HG03442 (cell line): ENCODE measurements around the gene ANKRD16.

Experiments
- ATAC-seq: cut with Tn5 transposase; IDR thresholded peaks from one replicate; pipeline ENCODE4 v1.9.1; 2021; ENCODE audit warnings: mild to moderate bottlenecking, moderate library complexity; ENCODE audit not compliant: unreplicated experiment

Gene ANKRD16

DNA sequence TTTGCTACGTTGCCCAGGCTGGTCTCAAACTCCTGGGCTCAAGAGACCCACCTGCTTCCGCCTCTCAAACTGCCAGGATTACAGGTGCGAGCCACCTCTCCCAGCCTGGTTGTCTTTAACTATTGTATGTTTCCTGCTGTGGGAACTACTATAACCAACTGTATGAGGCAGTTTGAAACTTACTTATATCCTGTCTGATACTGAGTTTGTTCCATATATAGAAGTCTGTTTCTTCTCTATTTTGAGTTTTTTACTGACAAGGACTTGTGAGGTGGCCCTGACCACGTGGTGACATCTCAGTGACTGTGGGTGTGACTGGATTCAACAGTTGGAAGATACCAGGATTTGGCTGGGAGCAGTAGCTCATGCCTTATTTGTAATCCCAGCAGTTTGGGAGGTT, 14.5 kb upstream of the ANKRD16 start:
- ATAC-seq: peak; percentile 93

DNA sequence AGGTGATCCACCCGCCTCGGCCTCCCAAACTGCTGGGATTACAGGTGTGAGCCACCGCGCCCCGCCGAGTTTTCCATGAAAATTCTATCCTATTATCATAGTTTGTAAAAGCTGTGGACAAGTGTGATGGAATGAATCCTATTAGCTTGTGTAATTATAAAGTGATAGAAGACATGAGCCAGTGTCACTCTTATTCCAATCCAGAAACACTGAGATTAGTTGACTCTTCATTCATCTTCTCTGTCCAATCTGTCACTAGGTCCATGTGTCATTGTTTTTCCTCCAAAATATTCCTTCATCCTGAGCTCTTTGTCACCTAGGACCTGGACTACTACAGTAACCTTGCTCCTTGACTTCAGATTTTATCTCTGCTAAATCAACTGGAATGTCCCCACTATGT, 13.9 kb upstream of the ANKRD16 start:
- no peak for ATAC-seq

DNA sequence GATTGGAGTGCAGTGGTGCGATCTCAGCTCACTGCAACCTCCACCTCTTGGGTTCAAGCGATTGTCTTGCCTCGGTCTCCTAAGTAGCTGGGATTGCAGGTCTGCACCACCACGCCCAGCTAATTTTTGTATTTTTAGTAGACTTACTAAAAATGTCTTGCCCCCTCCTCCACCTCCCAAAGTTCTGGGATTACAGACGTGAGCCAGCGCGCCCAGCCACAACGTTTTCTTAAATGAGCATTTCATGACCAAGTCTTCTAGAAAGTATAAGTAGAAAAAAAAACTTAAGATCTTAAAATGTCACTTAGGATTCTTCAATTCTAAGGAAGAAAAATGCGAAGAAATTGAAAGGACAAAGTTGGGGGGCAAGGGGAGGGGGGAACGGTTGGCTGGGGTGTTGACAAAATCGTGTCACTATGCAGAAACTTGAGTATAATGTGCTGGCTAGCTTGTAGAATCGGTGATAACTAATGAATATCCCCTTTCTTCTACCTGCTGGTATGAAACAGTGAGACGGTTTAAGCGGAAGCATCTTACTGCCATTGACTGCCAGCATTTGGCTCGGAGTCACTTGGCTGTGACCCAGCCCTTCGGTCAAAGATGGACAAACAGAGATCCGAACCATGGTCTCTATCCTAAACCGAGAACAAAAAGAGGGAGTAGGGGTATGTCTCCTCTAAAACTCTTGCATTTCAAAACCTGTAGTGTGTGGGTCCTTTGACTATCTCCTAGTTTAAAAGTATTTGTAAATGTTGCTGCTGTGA, 13.0 kb upstream of the ANKRD16 start:
- ATAC-seq: no peak

DNA sequence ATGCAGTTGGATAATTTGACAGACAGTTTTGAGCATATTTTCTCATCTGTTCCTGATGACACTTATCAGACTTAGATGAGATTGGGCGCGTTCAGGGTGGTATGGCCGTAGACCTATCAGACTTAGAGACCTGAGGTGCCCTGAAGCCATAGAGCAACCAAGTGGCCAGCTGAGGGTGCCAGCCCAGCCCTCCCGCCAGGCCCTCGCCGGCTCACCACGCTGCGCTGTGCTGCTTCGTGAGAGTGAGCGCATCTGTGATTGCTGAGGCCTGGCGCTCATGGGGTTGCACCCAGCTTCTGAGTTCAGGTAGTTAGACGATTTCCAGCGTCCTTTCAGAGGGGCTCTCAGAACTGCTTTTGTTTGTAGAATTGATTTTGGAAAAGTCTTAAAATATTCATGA, 10.6 kb upstream of the ANKRD16 start:
- no peak for ATAC-seq

DNA sequence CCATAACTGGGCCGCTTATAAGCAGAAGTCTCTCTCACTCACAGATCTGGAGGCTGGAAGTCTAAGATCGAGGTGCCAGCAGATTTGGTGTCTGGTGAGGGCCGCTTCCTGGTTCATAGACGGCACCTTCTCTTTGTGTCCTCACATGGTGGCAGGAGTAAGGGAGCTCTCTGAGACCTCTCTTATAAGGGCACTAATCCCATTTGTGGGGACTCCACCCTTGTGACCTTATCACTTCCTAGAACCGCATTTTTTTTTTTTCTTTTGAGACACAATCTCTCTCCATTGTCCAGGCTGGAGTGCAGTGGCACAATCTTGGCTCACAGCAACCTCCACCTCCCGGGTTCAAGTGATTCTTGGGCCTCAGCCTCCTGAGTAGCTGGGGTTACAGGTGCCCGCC, 8.5 kb upstream of the ANKRD16 start:
- ATAC-seq: no peak

DNA sequence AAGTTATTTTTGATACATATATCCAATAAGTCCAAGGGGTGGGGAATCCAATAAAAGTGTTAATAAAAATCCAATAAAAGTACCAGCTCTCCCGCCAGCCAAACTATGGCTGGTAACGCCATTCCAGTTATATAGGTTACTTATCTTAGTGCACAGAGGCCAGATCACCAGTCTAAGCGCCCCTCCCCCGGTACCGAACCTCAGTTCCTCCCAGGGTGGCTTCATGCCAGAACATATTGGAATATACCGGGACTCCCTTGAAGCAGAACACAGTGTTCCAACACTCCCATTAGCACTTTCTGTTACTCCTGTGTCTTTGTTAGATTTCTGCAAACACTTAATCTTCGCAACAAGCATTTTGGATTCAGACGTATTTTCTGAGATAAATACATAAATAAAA, 7.8 kb upstream of the ANKRD16 start:
- ATAC-seq: no peak

DNA sequence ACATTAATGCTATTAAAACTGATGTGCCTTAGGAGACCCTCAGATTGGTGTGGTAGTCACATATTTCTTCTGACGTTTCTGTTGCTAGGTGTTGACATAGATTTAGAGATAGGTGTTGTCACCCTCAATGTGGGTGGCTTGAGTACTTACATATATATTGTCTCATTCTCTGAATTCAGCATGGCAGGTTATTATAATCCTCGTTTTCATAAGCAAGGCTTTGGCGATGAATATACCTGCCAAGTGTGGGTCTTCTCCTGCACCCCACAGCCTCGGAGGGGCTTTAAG, 7.3 kb upstream of the ANKRD16 start:
- ATAC-seq: no peak

DNA sequence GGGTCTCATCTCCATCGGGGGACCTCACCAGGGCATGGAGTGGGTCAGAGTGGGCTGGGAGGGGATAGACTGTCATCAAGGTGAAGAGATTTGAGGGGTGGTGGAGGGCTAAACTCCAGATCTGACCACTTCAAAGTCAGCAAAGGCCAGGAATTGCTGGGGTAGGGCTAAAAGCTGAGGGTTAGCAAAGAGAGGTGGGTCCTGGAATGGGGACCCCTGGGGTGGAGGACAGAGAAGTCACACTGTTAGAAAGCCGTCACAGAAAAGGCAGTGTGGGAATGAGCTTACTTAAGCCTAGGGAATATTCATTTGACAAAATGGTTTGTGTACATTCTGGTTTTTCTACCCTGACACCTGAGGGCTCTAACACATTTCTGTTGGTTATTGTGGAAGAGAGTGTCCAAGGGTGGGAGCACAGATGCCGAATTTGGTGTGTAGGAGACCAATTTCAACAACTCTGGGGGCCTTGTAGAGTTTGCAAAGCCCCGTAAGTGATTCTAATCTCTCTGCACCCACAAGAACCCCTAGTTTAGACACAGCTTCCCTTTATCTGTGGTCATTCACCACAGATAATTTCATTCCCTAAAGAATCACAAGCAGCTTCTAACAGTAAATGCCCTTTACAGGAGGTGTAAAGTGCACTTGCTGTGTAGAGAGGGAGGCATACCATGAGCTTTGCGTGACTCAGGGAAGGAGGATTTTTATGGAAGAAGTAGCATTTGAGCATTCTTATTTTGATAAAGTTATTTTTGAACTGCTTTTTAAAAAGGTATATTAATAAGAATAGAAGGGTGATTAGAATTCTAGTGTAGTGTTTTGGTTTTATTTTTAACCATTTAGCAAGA, 6.7 kb upstream of the ANKRD16 start:
- no peak for ATAC-seq

DNA sequence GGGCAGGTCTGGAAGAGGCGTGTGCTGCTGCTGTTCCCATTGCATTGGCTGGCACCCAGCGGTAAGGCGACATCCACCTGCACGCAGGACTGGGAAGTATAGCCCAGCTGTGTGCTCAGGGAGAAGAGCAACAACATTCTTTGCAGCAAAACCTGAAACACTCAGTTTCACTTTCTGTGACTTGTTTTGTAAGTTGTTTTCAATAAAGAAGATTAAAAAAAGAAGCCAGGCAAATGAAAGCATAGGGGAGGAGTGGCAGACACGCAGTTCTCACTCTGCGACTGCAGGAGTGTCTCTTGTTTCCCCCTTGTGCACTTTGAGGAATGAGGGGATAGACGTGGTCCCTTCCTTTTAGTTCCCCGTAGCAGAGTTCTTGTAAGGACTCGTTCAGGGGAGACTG, 6.1 kb upstream of the ANKRD16 start:
- peak; percentile 46 for ATAC-seq

DNA sequence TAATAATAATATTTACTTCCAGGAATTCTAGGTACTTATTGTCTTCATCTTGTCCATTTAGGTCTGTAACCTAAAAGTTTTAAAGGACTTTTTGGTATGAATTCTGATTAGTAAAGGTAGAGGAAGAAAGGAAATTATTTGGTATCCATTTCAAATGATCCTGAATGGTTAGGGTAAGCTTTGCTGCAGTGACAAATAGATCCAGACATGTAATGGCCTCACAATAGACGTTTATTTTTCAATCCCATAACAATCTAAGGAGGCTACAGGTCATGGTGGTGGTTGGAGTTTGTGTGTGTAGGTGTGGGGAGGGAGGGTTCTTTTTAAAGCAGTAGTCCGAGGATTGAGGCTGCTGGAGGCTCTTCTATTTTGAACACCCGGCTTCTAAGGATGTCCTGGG, 5.7 kb upstream of the ANKRD16 start:
- no peak for ATAC-seq

DNA sequence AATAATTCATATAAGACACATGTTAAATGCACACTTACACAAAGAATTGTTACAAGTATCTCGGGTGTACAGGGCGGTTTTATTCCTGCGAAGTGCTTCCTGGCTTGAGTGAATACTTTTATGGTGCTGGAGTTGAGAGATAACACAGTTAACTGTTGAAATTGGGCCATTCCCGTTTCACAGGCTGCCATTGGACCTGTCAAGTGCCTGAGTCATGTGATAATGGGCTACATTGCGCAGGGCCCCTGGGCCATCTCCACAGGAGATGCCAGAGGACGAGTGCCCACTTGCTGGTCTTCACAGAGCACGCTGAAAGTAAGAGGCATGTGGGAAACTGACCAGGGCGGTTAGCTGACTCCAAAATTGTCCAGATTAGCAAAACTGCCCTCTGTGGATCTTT, 5.2 kb upstream of the ANKRD16 start:
- no peak for ATAC-seq

DNA sequence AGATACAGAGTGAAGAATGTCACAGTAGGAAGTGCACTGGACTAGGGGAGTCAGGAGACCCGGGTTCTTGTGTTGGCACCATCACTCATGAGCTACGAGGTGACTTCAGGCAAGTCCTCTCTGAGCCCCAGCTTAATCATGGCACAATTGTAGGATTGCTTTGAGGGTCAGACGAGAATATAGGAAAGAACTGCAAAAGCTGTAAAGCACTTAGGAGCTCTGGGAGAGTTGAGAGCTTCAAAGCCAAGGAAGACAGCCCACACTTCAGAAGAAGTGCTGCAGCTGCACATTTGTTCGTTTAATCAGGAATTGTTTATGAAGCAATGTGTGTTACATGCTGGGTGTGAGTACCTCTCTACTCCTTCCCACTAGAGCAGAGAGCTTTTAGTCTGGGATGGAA, 4.7 kb upstream of the ANKRD16 start:
- ATAC-seq: no peak

DNA sequence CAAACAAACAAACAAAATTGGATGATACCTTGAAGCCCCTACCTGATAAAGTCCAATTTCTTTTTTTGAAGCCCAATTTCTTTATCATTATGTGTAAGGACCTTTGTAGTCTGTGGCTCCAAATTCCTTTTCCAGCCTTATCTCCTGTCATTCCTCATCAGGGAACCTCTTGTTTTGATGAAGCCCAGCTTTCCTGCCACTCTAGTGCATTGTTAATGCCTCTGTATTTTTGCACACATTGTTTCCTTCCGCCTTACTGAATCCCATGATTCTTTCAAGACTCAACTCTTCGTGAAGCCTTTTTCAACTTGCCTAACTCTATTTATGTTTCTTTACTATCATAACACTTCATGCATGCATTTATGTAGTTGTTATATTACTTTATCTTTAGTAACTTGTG, 3.6 kb upstream of the ANKRD16 start:
- no peak for ATAC-seq

DNA sequence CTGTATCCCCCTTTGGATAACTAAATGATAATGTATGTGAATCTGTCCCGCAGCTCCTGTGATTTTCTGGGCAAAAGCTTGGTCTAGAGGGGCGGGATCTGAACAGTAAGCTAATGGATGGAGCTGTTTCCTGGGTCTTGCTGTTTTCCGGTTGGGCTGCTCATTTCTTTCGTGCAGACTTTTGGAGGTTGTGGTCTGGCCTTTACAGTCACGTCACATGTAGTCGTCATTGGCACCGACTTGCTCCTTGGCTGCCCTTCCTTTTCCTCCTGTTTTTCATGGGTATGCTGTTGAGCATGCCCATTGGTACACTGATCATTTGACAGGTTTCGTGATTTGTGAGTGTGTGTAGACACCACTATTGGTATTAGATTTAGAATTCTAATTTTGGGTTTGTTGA, 2.3 kb upstream of the ANKRD16 start:
- ATAC-seq: no peak

DNA sequence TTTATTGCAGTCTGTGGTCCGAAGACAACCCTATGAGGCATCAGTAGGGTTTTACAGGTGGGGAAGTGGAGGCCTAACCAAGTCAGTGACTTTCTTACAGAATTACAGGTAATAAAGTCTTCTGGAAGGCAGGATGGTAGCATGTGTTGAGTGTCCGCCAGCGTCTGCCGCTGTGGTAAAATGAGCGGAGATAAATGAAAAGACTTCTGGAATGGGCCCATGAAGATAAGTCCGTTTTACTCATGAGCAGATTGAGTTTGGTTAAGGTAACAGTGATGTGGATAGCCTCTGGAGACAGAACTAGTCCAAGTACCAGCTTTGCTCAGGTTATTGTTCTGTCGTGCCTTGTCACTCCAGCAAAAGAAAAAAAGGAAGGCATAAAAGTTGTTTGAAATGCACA, 1.3 kb upstream of the ANKRD16 start:
- no peak for ATAC-seq

DNA sequence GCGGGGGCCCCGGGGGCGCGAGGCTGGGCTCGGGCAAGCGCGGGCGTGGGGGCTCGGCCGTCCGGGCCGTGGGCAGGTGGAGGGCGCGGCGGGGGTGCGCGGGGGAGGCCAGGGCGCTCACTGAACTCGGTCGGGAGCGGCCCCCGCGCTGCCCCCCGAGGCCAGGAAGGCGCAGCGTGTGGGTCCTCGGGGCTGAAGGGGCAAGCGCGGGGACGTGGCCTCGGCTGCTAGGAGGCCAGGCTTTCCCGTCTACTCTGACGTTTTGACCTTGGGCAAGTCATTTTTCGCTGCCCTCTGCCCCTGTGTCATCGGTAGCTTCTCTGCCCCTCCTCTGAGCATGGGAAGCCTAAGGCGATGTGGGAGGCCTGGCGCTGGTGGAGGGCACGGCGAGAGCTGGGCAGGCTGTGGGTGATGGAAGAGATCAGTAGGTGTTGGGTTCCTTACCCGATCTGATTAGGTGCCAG, 791 bp upstream of the ANKRD16 start:
- ATAC-seq: peak; percentile 4

DNA sequence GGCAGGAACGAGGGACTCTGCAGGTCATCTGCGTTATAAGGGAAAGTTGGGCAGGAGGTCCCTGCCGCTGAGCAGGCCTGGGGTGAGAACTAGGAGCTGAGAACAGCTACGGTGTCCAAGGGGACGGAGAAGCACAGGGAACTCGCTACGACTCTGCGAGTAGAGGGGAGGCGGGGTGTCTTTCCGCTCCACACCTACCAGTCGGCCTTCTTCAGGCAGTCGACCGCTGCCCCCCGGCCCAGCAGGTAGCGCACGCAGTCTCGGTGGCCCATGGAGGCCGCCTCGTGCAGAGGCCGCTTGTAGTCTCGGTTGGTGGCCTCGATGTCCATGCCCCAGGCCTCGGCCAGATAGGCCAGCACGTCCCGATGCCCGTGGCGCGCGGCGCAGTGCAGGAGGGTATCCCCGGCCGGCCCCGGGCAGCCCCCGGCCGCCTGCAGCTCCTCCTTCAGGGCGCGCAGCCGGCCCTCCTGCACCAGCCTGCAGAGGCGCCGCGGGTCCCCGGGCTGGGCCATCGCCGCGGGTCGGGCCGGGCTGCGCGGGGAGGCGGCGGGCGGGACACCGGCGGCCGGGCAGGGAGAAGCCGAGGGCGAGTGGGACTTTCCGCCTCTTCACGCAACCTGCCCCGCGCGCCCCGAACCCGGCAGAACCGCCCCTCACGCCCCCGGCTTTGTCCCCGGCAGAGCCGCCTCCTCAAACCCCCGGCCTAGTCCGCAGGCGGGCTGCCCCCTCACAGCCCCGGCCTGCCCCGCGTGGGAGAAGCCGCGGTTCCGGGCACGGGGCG, 660 bp downstream of the ANKRD16 start:
- ATAC-seq: peak; percentile 26

DNA sequence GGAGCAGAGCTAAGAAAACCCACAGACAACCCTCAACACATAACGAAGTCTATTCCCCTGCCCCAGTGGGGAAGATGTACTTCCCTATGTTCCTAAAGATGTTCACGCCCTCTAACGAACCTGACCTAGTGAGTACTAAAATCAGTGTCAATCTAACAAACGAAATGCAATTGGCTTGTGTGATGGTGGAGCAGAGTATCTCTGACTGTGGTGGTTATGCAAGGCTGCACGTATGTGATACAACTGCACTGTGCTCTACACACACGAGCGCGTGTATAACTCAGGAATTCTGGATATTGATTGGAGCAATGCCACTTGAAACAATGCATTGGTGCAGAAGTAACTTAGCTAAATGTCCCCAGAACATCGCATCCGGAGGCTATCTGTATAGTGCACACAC, 1.3 kb downstream of the ANKRD16 start:
- ATAC-seq: no peak

DNA sequence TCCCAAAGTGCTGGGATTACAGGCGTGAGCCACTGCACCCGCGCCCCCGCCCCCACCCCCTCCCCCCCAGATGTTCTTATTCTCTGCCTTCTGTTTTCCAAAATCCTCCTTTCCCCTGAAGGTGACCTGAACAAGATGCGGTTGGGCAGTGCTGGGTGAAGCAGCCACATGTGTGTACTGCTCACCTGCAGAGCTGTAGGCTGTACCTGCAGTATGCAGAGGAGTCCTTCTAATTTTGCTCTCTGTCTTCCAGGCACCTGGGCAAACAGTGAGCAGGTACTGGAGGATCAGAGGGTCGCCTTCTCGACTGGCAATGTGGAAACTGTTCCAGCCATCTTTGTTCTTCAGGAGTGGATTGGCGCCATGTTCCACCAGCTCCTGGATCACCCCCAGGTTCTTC, 2.1 kb downstream of the ANKRD16 start:
- no peak for ATAC-seq

DNA sequence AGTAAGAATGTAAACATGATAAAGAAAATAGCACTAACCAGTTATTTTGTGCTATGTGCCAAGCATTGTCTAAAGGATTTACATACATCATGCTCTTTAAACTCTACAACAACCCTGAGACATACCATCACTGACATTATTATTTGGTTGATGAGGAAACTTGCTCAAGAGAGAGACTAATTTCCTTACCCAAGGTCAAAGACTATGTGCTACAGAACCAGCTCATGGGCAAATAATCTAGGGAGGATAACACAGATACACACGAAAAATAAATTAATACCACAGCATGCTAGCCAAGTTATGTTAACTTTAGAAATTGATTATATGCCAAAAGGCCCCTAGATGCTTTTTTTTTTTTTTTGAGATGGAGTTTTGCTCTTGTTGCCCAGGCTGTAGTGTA, 2.7 kb downstream of the ANKRD16 start:
- no peak for ATAC-seq

DNA sequence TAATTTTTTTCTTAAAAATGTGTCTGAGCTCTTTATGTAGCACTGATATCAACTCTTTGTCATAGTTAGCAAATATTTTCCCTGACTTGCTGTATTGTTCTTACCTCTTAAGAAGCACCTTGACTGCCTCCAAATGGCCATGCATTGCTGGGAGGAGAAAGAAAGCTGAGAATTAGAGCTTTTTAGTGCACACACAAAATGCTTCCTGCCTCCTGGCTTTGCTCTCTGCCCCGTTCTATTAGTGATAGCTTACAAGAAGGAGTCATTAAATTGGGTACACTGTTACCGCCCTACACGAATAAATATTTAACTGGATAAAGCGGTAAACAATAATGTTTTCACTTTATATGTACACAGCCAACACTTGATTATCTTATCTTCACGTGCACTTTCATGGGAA, 4.1 kb downstream of the ANKRD16 start:
- no peak for ATAC-seq

DNA sequence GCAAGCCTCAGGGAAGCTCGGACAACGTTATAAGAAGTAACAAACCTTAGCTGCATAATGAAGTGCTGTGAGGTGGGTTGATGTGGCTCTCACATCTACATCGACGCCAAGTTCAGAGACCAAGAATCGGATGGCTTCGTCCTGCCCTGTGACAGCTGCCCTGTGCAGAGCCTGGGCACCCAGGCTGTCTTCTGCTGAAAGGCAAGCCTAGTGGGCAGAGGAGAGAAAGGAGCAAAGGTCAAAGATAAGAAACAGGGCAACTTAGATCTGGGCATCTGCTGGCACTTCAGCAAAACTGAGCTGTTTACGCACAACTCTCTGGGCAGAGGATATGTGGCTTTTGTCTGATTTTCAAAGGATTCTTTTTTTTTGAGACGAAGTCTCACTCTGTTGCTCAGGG, 6.7 kb downstream of the ANKRD16 start:
- ATAC-seq: no peak
